ENCODE measurements around the gene TBC1D25. TPM values are rescaled to one million over a fixed set of nuclear protein-coding genes. Genes with fewer than 3 reads are reported as not detected.
"Not testable (repeated sequence)": the region's sequence is repeated elsewhere in the genome, so short reads cannot be mapped to it uniquely, and the experiment has no call there.

Gene TBC1D25
- polyA plus RNA-seq, 1 donor from 2014 or later = 22.8 TPM

DNA sequence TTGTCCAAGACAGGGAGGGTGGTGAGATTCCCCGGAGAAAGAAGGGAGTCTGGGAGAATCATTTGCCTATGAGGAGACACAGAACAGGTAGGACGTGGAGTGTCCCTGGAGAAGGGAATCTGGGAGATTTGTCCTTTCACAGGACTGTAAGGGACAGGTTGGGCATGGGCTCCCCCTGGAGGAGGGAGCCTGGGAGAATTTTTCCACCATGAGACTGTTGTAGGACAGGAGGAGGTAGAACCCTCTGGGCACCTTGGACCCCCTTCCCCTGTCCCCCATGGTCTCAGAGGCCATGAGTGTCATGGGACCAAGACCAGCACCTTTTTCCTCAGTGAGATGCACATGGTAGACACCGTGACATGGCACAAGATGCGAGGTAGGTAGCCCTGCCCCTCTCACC, 28.0 kb upstream of the TBC1D25 start:
- peaks cover 2% of the 10 kb centered on the region for H3K27me3 Mint-ChIP-seq

GRCh38 chrX:48512371-48512935, 27.1 kb upstream of the TBC1D25 start:
- Mint-ChIP-seq H3K36me3 (no peaks in the 10 kb centered on the region), H3K27me3 (peaks cover 2% of the 10 kb centered on the region), H3K9me3 (peaks cover 0 to 2% (median 0%) of the 10 kb centered on the region in 3 donors), H3K4me3 (no peak overlapping the region), H3K27ac (no peak overlapping the region), H3K4me1 (peaks cover 0 to 12% (median 6%) of the 10 kb centered on the region in 3 donors)

More for the DNA sequence above, 28.0 kb upstream of the TBC1D25 start:
- no peaks in the 10 kb centered on the region for H3K36me3 Mint-ChIP-seq
- H3K4me3 Mint-ChIP-seq = no peak overlapping the region
- no peak overlapping the region for H3K27ac Mint-ChIP-seq
- peaks cover 0 to 12% (median 6%) of the 10 kb centered on the region in 3 donors for H3K4me1 Mint-ChIP-seq
- peaks cover 0 to 2% (median 0%) of the 10 kb centered on the region in 3 donors for H3K9me3 Mint-ChIP-seq

GRCh38 chrX:48513670-48514069, 25.8 kb upstream of the TBC1D25 start:
- Mint-ChIP-seq H3K27me3 (peaks cover 2% of the 10 kb centered on the region), H3K9me3 (peaks cover 0 to 2% (median 0%) of the 10 kb centered on the region in 3 donors), H3K4me1 (peaks cover 0 to 11% (median 3%) of the 10 kb centered on the region in 3 donors), H3K27ac (no peak overlapping the region), H3K4me3 (peak overlapping the region in 2 of 4 donors; percentile 28 to 41), H3K36me3 (no peaks in the 10 kb centered on the region)

GRCh38 chrX:48514126-48514806, 25.2 kb upstream of the TBC1D25 start:
- Mint-ChIP-seq H3K9me3 (peaks cover 0 to 2% (median 0%) of the 10 kb centered on the region in 3 donors), H3K4me3 (no peak overlapping the region), H3K36me3 (no peaks in the 10 kb centered on the region), H3K27ac (no peak overlapping the region), H3K4me1 (peaks cover 0 to 10% (median 3%) of the 10 kb centered on the region in 3 donors), H3K27me3 (peaks cover 2% of the 10 kb centered on the region)

DNA sequence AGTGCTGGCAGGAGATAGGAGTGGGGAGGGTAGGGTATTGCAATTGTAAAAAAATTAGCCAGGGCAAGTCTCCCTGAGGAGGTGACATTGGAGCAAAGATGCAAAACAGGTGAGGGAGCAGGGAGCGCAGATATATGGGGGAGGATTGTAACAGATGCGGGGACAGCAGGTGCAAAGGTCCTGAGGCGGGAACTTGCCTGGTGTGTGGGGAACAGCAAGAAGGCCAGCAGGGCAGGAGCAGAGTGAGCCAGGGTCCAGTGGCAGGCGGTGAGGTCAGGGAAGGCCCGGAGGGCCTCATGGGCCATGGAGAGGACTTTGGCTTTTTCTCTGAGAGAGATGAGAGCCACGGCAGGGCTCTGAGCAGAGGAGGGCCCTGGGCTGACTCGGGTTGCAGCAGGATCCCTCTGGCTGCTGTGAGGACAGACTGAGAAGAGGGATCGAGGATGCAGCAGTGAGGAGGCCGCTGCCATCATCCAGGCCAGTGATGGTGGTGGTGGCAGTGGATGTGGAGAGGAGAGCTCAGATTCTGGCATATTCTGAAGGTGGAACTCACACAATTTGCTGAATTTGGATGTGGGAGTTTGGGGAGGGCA, 24.6 kb upstream of the TBC1D25 start:
- H3K27ac Mint-ChIP-seq = peak overlapping the region in 1 of 3 donors; percentile 35

DNA sequence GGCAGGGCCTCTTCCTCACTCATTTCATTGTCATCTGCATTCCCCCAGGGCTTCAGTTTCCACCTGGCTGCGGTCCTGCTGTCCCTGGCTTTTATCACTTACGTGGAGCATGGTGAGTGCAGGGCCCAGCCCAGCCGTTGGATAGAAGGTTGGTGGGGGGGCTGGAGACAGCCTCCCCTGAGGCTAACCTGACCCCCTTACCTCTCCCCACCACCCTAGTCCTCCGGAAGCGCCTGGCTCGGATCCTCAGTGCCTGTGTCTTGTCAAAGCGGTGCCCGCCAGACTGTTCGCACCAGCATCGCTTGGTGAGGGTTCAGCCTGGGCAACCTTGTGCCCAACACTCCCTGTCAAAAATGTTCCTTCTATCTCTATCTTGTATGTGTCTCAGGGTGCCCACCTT, 23.7 kb upstream of the TBC1D25 start:
- Mint-ChIP-seq H3K4me1 (peaks cover 3 to 4% (median 4%) of the 10 kb centered on the region in 3 donors), H3K27me3 (peaks cover 2% of the 10 kb centered on the region), H3K36me3 (no peaks in the 10 kb centered on the region), H3K9me3 (no peaks in the 10 kb centered on the region), H3K27ac (no peak overlapping the region), H3K4me3 (peak overlapping the region in 1 of 4 donors; percentile 10)

More for the DNA sequence above, 24.6 kb upstream of the TBC1D25 start:
- H3K27me3 Mint-ChIP-seq = peaks cover 2% of the 10 kb centered on the region
- H3K4me3 Mint-ChIP-seq = no peak overlapping the region
- H3K4me1 Mint-ChIP-seq = peaks cover 0 to 6% (median under 1%) of the 10 kb centered on the region in 3 donors
- no peaks in the 10 kb centered on the region for H3K36me3 Mint-ChIP-seq
- peaks cover 0 to under 1% (median 0%) of the 10 kb centered on the region in 3 donors for H3K9me3 Mint-ChIP-seq

- H3K27ac Mint-ChIP-seq = peak overlapping the region in 1 of 3 donors; percentile 49
- H3K4me3 Mint-ChIP-seq = peak overlapping the region in 1 of 4 donors; percentile 10
- H3K4me1 Mint-ChIP-seq = peaks cover 4 to 8% (median 8%) of the 10 kb centered on the region in 3 donors
- no peaks in the 10 kb centered on the region for H3K36me3 Mint-ChIP-seq
- H3K27me3 Mint-ChIP-seq = peaks cover 2% of the 10 kb centered on the region
- no peaks in the 10 kb centered on the region for H3K9me3 Mint-ChIP-seq
Measured at GRCh38 chrX:48516285-48516684, 23.2 kb upstream of the TBC1D25 start.

- peaks cover 6 to 13% (median 8%) of the 10 kb centered on the region in 3 donors for H3K4me1 Mint-ChIP-seq
- no peaks in the 10 kb centered on the region for H3K36me3 Mint-ChIP-seq
- peaks cover 2% of the 10 kb centered on the region for H3K27me3 Mint-ChIP-seq
- no peak overlapping the region for H3K27ac Mint-ChIP-seq
- no peaks in the 10 kb centered on the region for H3K9me3 Mint-ChIP-seq
- H3K4me3 Mint-ChIP-seq = peak overlapping the region in 1 of 4 donors; percentile 10
Measured at GRCh38 chrX:48516987-48517386, 22.5 kb upstream of the TBC1D25 start.

DNA sequence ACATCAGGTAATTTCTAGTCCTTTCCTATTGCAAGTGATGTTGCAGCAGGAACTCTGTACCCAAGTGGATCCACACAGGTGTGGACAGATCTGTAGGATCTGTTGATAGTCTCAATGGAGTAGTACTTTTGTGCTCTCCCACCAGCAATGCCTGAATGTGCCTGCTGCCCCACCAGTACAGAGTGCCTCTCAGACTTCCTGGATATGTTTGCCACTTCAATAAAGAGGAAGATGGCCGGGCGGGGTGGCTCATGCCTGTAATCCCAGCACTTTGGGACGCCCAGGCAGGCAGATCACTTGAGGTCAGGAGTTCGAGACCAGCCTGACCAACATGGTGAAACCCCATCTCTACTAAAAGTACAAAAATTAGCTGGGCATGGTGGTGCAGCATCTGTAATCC, 20.0 kb upstream of the TBC1D25 start:
- peaks cover 8 to 13% (median 13%) of the 10 kb centered on the region in 3 donors for H3K4me1 Mint-ChIP-seq
- not testable (repeated sequence) for H3K4me3 Mint-ChIP-seq, H3K36me3 Mint-ChIP-seq, H3K27ac Mint-ChIP-seq, H3K27me3 Mint-ChIP-seq, H3K9me3 Mint-ChIP-seq

- Mint-ChIP-seq H3K9me3 (no peaks in the 10 kb centered on the region), H3K36me3 (no peaks in the 10 kb centered on the region), H3K27me3 (peaks cover 2% of the 10 kb centered on the region), H3K4me3 (peak overlapping the region in 3 of 4 donors; percentile 1 to 92 (median 86)), H3K27ac (peak overlapping the region in 2 of 3 donors; percentile 61 to 95), H3K4me1 (peaks cover 8 to 13% (median 13%) of the 10 kb centered on the region in 3 donors)
Measured at GRCh38 chrX:48520455-48520854, 19.1 kb upstream of the TBC1D25 start.

GRCh38 chrX:48520976-48521352, 18.6 kb upstream of the TBC1D25 start:
- H3K4me3 Mint-ChIP-seq = peak overlapping the region; percentile 86 to 95 (median 92)
- H3K36me3 Mint-ChIP-seq = no peaks in the 10 kb centered on the region

DNA sequence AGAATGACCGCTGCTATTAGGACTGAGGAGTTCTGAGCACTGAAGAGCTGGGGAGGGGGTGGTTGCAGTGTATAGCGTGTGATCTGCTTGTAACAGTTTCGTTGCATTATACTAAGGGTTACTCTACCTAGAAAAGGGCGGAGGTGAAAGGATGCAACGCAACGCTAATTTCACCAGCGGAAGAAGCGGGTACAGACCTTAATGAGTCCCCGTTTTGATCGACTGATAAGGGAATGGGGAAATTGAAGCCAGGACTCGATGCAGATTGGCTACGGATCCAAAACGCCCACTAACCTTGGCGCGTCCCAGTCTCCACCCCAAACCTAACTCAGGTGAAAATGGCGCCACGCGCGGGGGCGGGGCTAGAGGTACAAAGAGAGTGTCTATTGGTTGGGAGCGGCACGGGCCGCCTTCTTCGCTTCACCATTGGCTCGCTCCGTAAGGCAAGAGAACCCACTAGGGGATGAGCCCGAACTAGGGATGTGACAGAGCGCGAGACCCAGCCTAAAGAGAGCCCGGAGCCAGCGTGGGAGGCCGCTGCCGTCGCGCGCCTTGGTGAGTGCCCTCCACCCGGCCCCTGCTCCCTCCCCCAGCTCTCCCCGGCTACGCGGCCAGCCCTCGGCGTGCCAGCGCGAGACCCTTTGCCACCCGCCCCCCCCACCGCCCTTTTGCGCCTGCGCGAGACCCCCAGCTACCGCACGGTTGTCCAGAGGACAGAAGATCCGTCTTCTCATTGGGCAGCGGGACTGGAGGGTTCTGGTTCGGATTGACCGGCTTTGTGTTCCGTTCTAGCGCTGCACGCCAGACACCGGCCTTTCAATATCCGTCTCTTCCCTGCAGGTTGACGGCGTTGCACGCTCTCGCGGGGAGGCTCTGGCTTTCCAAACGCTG, 17.9 kb upstream of the TBC1D25 start, which contains the start of gene EBP:
Gene EBP, plus strand, starts transcription at position 456 of the 891 bp plus-strand sequence. CDS start 1,964 bp downstream, outside the sequence.
- Mint-ChIP-seq H3K36me3 (no peaks in the 10 kb centered on the region), H3K27me3 (no peaks in the 10 kb centered on the region), H3K4me1 (peaks cover 8 to 14% (median 13%) of the 10 kb centered on the region in 3 donors), H3K27ac (peak within 1 kb of the TSS; percentile 61 to 95 (median 78)), H3K4me3 (peak within 1 kb of the TSS; percentile 86 to 95 (median 92)), H3K9me3 (no peaks in the 10 kb centered on the region)

More at GRCh38 chrX:48520976-48521352, 18.6 kb upstream of the TBC1D25 start:
- peaks cover 8 to 13% (median 13%) of the 10 kb centered on the region in 3 donors for H3K4me1 Mint-ChIP-seq
- H3K9me3 Mint-ChIP-seq = no peaks in the 10 kb centered on the region
- H3K27ac Mint-ChIP-seq = peak overlapping the region; percentile 36 to 95 (median 61)
- peaks cover 2% of the 10 kb centered on the region for H3K27me3 Mint-ChIP-seq

GRCh38 chrX:48522291-48522690, 17.2 kb upstream of the TBC1D25 start:
- H3K4me1 Mint-ChIP-seq = peaks cover 8 to 14% (median 13%) of the 10 kb centered on the region in 3 donors
- no peaks in the 10 kb centered on the region for H3K27me3 Mint-ChIP-seq
- H3K9me3 Mint-ChIP-seq = no peaks in the 10 kb centered on the region
- H3K36me3 Mint-ChIP-seq = no peaks in the 10 kb centered on the region
- H3K27ac Mint-ChIP-seq = peak overlapping the region; percentile 61 to 90 (median 78)
- H3K4me3 Mint-ChIP-seq = peak overlapping the region; percentile 86 to 95 (median 92)

DNA sequence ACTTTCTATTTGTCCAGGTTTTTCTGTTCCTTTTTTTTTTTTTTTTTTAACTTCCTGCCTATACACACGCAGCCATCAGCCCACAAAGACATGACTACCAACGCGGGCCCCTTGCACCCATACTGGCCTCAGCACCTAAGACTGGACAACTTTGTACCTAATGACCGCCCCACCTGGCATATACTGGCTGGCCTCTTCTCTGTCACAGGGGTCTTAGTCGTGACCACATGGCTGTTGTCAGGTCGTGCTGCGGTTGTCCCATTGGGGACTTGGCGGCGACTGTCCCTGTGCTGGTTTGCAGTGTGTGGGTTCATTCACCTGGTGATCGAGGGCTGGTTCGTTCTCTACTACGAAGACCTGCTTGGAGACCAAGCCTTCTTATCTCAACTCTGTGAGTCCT, 15.8 kb upstream of the TBC1D25 start:
- Mint-ChIP-seq H3K36me3 (peaks cover 2% of the 10 kb centered on the region), H3K27ac (no peak overlapping the region), H3K4me3 (peak overlapping the region in 3 of 4 donors; percentile 30 to 64 (median 55)), H3K27me3 (no peaks in the 10 kb centered on the region), H3K4me1 (peaks cover 8 to 14% (median 13%) of the 10 kb centered on the region in 3 donors), H3K9me3 (no peaks in the 10 kb centered on the region)

Data from IgD-negative memory B cell (primary cell).